Kidney (tissue), 22 donors: ENCODE measurements around the gene GRB7. TPM values are rescaled to one million over a fixed set of nuclear protein-coding genes. Genes with fewer than 3 reads are reported as not detected.

Experiments used
- DNase-seq, 5 donors: peaks; one replicate each; pipeline ENCODE4 v3.0.0-alpha.2; 2013 to 2020
- FAIRE-seq: peaks from 2 replicates; lab custom pipeline; 2012; peaks lifted over from hg19 to GRCh38; lab: Jason Lieb, UNC
- H3K27ac ChIP-seq, 2 donors: one replicate each; pipeline ENCODE4 v1.7.0; 2013; ENCODE audit warnings: low read depth in 2 of 2, low read length in 2 of 2, inconsistent platforms in 1 of 2
- H3K27me3 ChIP-seq: one replicate; pipeline ENCODE4 v1.7.1; 2013; ENCODE audit warnings: low read length, inconsistent platforms; ENCODE audit not compliant: control insufficient read depth, insufficient read depth
- H3K36me3 ChIP-seq, 3 donors: one replicate each; pipeline versions ENCODE4 v1.7.0 to v1.7.1; 2013; ENCODE audit warnings: low read length in 3 of 3, control low read depth in 1 of 3, inconsistent platforms in 1 of 3; ENCODE audit not compliant: insufficient read depth in 3 of 3, control insufficient read depth in 2 of 3
- H3K4me1 ChIP-seq, 3 donors: one replicate each; pipeline versions ENCODE4 v1.7.0 to v1.7.1; 2013; ENCODE audit warnings: low read length in 3 of 3, inconsistent platforms in 1 of 3, low read depth in 1 of 3; ENCODE audit not compliant: control insufficient read depth in 2 of 3, insufficient read depth in 2 of 3
- H3K4me3 ChIP-seq, 3 donors: one replicate each; pipeline versions ENCODE4 v1.7.0 to v1.8.1; 2013; ENCODE audit warnings: low read length in 3 of 3, control low read depth in 1 of 3, inconsistent platforms in 1 of 3
- H3K9ac ChIP-seq, 3 donors: one replicate each; pipeline versions ENCODE4 v1.7.0 to v1.7.1; 2013; ENCODE audit warnings: low read length in 3 of 3, control low read depth in 1 of 3, inconsistent platforms in 1 of 3
- H3K9me3 ChIP-seq, 3 donors: one replicate each; pipeline versions ENCODE4 v1.7.0 to v1.7.1; 2013; ENCODE audit warnings: low read length in 3 of 3, control low read depth in 1 of 3, inconsistent platforms in 1 of 3; ENCODE audit not compliant: control insufficient read depth in 2 of 3, insufficient read depth in 1 of 3
- intact Hi-C: fragments of 100-400 bp; cut with DNase I; formaldehyde crosslinking; loops from one replicate; pipeline ENCODE4 v1.11.1; 2022
- long read RNA-seq, 10 donors: library from polyadenylated mRNA in 1 of 10; unstranded in 1 of 10; transcript quantifications; one replicate each; pipeline ENCODE4 v2.0.0 and lab custom pipeline, GENCODE V29; 2021 to 2026
- polyA plus RNA-seq: library from polyadenylated mRNA; stranded (reverse); fragments of 350-450 nt; fragmentation: Illumina TruSeq; extraction: RNeasy Lipid Tissue Mini Kit (QIAGEN cat#74804); gene quantifications from one replicate; pipeline ENCODE4 v1.2.3, GENCODE V29; 2014; ENCODE audit warnings: low read depth, low replicate concordance; ENCODE audit not compliant: insufficient read depth
- total RNA-seq: library from RNA; stranded (reverse); fragmentation: NEBNext Ultra II Directional; extraction: Animal tissue kit (Norgen Biotek cat#: 25700); gene quantifications from one replicate; pipeline ENCODE4 v1.2.1, GENCODE V29; 2021
- TF ChIP-seq, protein P1 (sequence below): IDR thresholded peaks from 3 replicates; pipeline ENCODE4 v1.5.1; 2012; ENCODE audit warnings: mild to moderate bottlenecking, moderate library complexity, borderline replicate concordance; ENCODE audit not compliant: insufficient read depth; ENCODE audit errors: extremely low read depth
- donor health status: control.
- donor health status: control.
- donor health status: control.
- donor health status: control.
- donor health status: control.
- donor health status: DM: yes; HTN: yes; CAD: no.
- donor health status: Normal renal cell carcinoma (clear cell type).

Gene GRB7
- total RNA-seq (72.5 TPM), polyA plus RNA-seq (20.9 TPM)
- long read RNA-seq, donor 1, partial matches to known transcripts = 0 of 1 reads
- long read RNA-seq, donor 1, other reads (novel, unspliced or antisense) = 0 of 1 reads
- long read RNA-seq, donor 2, partial matches to known transcripts = 6 of 8 reads
- long read RNA-seq, donor 2, other reads (novel, unspliced or antisense) = 0 of 8 reads
- long read RNA-seq, donor 3, partial matches to known transcripts = 0 of 3 reads
- long read RNA-seq, donor 3, other reads (novel, unspliced or antisense) = 0 of 3 reads
- long read RNA-seq, donor 4, partial matches to known transcripts = 0 of 4 reads
- long read RNA-seq, donor 4, other reads (novel, unspliced or antisense) = 0 of 4 reads
- long read RNA-seq, donor 5, partial matches to known transcripts = 0 of 1 reads
- long read RNA-seq, donor 5, other reads (novel, unspliced or antisense) = 0 of 1 reads
- long read RNA-seq, donor 6, partial matches to known transcripts = 0 of 3 reads
- long read RNA-seq, donor 6, other reads (novel, unspliced or antisense) = 0 of 3 reads
- long read RNA-seq, donor 7, transcript GRB7-204 (15 exons, 2,093 nt) = minor isoform, 6 of 50 reads
- long read RNA-seq, donor 7, transcript GRB7-201 (15 exons, 2,243 nt) = major isoform, 8 of 50 reads
- long read RNA-seq, donor 7, partial matches to known transcripts = 13 of 50 reads
- long read RNA-seq, donor 7, other reads (novel, unspliced or antisense) = 23 of 50 reads
- long read RNA-seq, donor 8, partial matches to known transcripts = 0 of 3 reads
- long read RNA-seq, donor 8, other reads (novel, unspliced or antisense) = 0 of 3 reads
- long read RNA-seq, donor 9, partial matches to known transcripts = 7 of 11 reads
- long read RNA-seq, donor 9, other reads (novel, unspliced or antisense) = 0 of 11 reads
- long read RNA-seq, donor 10, partial matches to known transcripts = 0 of 3 reads
- long read RNA-seq, donor 10, other reads (novel, unspliced or antisense) = 0 of 3 reads

DNA sequence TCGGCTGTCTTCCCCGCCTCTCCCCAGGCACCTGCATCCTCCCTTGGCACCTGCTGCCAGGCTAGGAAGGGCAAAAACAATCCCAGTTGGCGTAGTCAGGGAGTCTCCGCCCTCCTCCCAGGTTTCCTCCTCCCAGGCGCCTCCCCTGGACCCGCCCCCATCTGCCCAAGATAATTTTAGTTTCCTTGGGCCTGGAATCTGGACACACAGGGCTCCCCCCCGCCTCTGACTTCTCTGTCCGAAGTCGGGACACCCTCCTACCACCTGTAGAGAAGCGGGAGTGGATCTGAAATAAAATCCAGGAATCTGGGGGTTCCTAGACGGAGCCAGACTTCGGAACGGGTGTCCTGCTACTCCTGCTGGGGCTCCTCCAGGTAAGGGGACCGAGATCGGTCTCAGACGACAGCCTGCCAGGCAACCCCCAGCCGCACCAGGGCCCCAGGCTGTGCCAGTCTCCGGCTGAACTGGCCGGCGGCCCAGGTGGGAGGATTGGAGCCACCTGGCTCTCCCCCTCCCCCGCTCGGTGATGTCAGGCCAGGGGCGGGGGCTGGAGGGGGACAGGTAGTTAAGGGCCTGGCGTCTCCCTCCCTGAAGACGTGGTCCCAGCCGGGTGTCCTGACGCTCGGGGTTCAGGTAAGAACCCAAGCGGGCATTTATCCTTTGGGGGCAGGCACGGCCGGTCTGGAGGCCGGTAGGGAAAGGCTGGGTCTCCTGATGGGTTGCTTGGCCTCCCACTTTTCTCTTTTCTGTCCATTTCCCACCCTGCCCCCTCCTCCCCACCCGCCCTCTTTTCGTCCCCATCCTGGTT, at the start of gene GRB7:
GRB7 (plus strand) TSS at position 179 of the 808 bp plus-strand sequence. CDS start 4,364 bp downstream, outside the sequence.
- Histone ChIP-seq H3K4me3 (peak within 1 kb of the TSS; percentile 69 to 84 (median 77)), H3K9me3 (no peaks in the 10 kb centered on the region), H3K9ac (peak within 1 kb of the TSS in 2 of 3 donors; percentile 71 to 90), H3K4me1 (peaks cover 0 to 14% (median 7%) of the 10 kb centered on the region in 3 donors), H3K27ac (peak within 1 kb of the TSS; percentile 94 to 96), H3K36me3 (peaks cover 0 to 10% (median under 1%) of the 10 kb centered on the region in 3 donors), H3K27me3 (no peaks in the 10 kb centered on the region)
- no peak for FAIRE-seq
- DNase-seq = peak; percentile 78 to 94 (median 89)
- TF ChIP-seq, protein P1, sequence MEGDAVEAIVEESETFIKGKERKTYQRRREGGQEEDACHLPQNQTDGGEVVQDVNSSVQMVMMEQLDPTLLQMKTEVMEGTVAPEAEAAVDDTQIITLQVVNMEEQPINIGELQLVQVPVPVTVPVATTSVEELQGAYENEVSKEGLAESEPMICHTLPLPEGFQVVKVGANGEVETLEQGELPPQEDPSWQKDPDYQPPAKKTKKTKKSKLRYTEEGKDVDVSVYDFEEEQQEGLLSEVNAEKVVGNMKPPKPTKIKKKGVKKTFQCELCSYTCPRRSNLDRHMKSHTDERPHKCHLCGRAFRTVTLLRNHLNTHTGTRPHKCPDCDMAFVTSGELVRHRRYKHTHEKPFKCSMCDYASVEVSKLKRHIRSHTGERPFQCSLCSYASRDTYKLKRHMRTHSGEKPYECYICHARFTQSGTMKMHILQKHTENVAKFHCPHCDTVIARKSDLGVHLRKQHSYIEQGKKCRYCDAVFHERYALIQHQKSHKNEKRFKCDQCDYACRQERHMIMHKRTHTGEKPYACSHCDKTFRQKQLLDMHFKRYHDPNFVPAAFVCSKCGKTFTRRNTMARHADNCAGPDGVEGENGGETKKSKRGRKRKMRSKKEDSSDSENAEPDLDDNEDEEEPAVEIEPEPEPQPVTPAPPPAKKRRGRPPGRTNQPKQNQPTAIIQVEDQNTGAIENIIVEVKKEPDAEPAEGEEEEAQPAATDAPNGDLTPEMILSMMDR = no peak
- intact Hi-C loops = no loop called here

DNA sequence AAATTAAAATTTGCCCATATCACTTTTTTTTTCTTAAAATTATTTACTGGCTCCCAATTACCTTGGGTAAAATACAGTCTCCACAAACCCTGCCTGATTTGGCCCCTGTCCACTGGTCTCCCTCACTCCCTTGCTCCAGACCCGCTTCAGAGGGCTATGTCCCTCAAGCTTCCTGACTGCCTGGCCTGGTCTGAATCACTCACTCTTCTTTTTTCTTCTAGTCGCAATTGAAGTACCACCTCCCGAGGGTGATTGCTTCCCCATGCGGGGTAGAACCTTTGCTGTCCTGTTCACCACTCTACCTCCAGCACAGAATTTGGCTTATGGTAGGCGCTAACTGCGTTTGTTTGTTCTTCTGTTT, 49.3 kb upstream of the GRB7 start:
- peaks cover 0 to 14% (median 11%) of the 10 kb centered on the region in 3 donors for H3K4me1 ChIP-seq
- TF ChIP-seq, protein P1 = no peak
- no peaks in the 10 kb centered on the region for H3K36me3 ChIP-seq
- H3K9ac ChIP-seq = peak overlapping the region; percentile 43 to 92 (median 72)
- peak in 1 of 5 donors; percentile 8 for DNase-seq
- no peaks in the 10 kb centered on the region for H3K27me3 ChIP-seq
- no peak for FAIRE-seq
- H3K27ac ChIP-seq = peak overlapping the region; percentile 95 to 96
- H3K4me3 ChIP-seq = peak overlapping the region; percentile 88 to 100 (median 98)
- intact Hi-C loops = no loop called here
- no peaks in the 10 kb centered on the region for H3K9me3 ChIP-seq

DNA sequence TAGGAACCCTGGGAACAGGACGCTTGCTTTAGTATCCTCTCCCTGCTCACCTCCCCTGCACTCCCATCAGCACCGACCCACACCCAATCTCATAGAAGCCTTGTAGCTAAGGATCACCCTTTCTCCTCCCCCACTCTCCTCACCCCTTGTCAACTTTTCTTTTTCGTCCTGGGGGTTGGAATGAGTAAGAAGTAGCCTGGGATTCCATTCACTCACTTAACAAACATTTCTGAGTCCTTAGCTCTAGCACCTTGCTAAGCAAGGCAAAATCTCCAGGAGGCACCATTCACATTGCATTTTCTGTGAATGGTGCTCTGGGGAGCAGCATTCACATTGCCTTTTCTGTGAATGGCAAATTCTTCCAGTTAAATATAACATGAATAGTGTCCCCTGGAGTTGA, 48.8 kb upstream of the GRB7 start:
- DNase-seq = peak in 1 of 5 donors; percentile 9
- no peaks in the 10 kb centered on the region for H3K9me3 ChIP-seq
- H3K27me3 ChIP-seq = no peaks in the 10 kb centered on the region
- H3K4me1 ChIP-seq = peaks cover 0 to 14% (median 11%) of the 10 kb centered on the region in 3 donors
- no peaks in the 10 kb centered on the region for H3K36me3 ChIP-seq
- TF ChIP-seq, protein P1 = no peak
- no peak overlapping the region for H3K27ac ChIP-seq
- H3K9ac ChIP-seq = no peak overlapping the region
- H3K4me3 ChIP-seq = peak overlapping the region; percentile 88 to 100 (median 98)
- intact Hi-C loops = no loop called here
- FAIRE-seq = no peak
